ENCODE measurements around the gene RHBDL1. TPM values are rescaled to one million over a fixed set of nuclear protein-coding genes. Genes with fewer than 3 reads are reported as not detected.

RHBDL1 gene
- total RNA-seq: 3.6 and 4.2 TPM in 2 replicates

GRCh38 chr16:674968-675883 is at the start of gene RHBDL1:
Gene RHBDL1 (plus strand): TSS chr16:675671. CDS start chr16:675791, 120 bp downstream.

GRCh38 chr16:630815-631405 is 44.6 kb upstream of the RHBDL1 start, which contains the start of gene WFIKKN1:
Gene WFIKKN1 (plus strand): TSS chr16:630985. CDS start chr16:631254, 269 bp downstream.

GRCh38 chr16:636206-637080 is 39.0 kb upstream of the RHBDL1 start, which contains the start of gene METTL26:
Gene METTL26 (minus strand): TSS chr16:636305. CDS start chr16:636290, 15 bp downstream.

GRCh38 chr16:641326-642188 is 33.9 kb upstream of the RHBDL1 start, which contains the start of gene MCRIP2:
Gene MCRIP2 (plus strand): TSS chr16:641828. CDS start chr16:641992, 164 bp downstream.

GRCh38 chr16:648781-649589 is 26.5 kb upstream of the RHBDL1 start, which contains the start of gene WDR90:
Gene WDR90 (plus strand): TSS chr16:649365. CDS start chr16:649417, 52 bp downstream.

GRCh38 chr16:667780-668518 is 7.5 kb upstream of the RHBDL1 start, which contains the start of gene RHOT2:
Gene RHOT2 (plus strand): TSS chr16:668132. CDS start chr16:668200, 68 bp downstream.

GRCh38 chr16:679814-680624 is 4.5 kb downstream of the RHBDL1 start, which contains the start of gene STUB1:
Gene STUB1 (plus strand): TSS chr16:680410. CDS start chr16:680526, 116 bp downstream.

GRCh38 chr16:684071-684794 is 8.8 kb downstream of the RHBDL1 start, which contains the start of gene JMJD8:
Gene JMJD8 (minus strand): TSS chr16:684334. CDS start chr16:684319, 15 bp downstream.

GRCh38 chr16:705431-706188 is 30.1 kb downstream of the RHBDL1 start, which contains the start of gene FBXL16:
Gene FBXL16 (minus strand): TSS chr16:705801. CDS start chr16:697405, 8,396 bp downstream.

GRCh38 chr16:714558-715476 is 39.3 kb downstream of the RHBDL1 start, which contains the start of gene METRN:
Gene METRN (plus strand): TSS chr16:715118. CDS start chr16:715290, 172 bp downstream.

GRCh38 chr16:720990-721764 is 45.7 kb downstream of the RHBDL1 start, which contains the start of gene ANTKMT:
Gene ANTKMT (plus strand): TSS chr16:721146. CDS start chr16:721275, 129 bp downstream.

GRCh38 chr16:726438-727290 is 51.2 kb downstream of the RHBDL1 start, which contains the start of the genes CCDC78 and HAGHL:
Gene CCDC78 (minus strand): TSS chr16:726443. CDS start chr16:726367, 76 bp downstream.
Gene HAGHL (plus strand): TSS chr16:727106. CDS start chr16:727510, 404 bp downstream.

